Activated naive CD4-positive, alpha-beta T cell treated with anti-CD3 and anti-CD28 coated beads, Interleukin-2, amount 50 U/mL, for 24 hours (primary cell): ENCODE measurements around the gene CNOT10.

Experiments
- H3K27ac Mint-ChIP-seq: one replicate; pipeline ENCODE4 v1.8.0; 2021; ENCODE audit warnings: mild to moderate bottlenecking, mixed read lengths
- H3K27me3 Mint-ChIP-seq: one replicate; pipeline ENCODE4 v1.8.0; 2021; ENCODE audit warnings: mixed read lengths
- H3K36me3 Mint-ChIP-seq: one replicate; pipeline ENCODE4 v1.8.0; 2021; ENCODE audit warnings: mixed read lengths
- H3K4me1 Mint-ChIP-seq: one replicate; pipeline ENCODE4 v1.8.0; 2021; ENCODE audit warnings: mixed read lengths
- H3K4me3 Mint-ChIP-seq: one replicate; pipeline ENCODE4 v1.8.0; 2021; ENCODE audit warnings: mild to moderate bottlenecking, mixed read lengths
- H3K9me3 Mint-ChIP-seq: one replicate; pipeline ENCODE4 v1.8.0; 2021; ENCODE audit warnings: mixed read lengths

CNOT10 gene

DNA sequence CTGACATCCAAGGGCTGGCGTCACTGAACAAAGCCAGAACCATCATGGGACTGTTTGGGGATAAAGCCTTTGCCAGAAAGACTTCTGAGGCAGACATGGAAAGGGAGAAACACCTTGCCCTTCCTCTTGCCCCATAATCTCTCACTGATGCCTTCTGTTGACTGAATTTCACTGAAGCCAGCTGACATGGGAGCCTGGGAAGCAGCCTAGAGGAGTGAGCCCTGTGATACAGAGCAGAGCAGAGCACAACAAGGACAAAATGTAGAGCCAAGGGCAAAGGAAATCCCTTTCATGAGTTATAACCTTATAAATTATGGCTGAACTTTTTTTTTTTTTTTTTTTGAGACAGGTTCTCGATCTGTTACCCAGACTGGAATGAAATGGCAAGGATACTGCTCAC lies 9.8 kb upstream of the CNOT10 start:
- no peaks in the 10 kb centered on the region for H3K27me3 Mint-ChIP-seq
- no peaks in the 10 kb centered on the region for H3K36me3 Mint-ChIP-seq
- no peak overlapping the region for H3K27ac Mint-ChIP-seq
- no peaks in the 10 kb centered on the region for H3K4me1 Mint-ChIP-seq
- H3K9me3 Mint-ChIP-seq: no peaks in the 10 kb centered on the region
- no peak overlapping the region for H3K4me3 Mint-ChIP-seq

DNA sequence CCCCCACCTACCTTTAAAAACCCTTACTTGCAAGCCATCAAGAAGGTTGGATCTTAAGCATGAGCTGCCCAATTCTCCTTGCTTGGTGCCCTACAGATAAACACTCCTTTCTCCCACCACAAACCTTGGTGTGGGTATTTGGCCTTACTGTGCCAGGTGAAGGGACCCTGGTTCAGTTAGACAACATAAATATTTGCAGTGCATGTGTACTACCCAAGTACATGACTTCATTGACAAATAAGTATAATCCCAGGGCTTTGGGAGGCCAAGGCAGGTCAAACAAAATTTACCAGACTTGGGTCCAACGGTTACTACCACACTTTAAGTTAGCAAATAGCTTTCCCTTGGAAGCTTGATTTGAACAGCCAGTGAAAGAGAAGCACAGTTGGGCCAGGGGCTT lies 9.3 kb upstream of the CNOT10 start:
- Mint-ChIP-seq H3K4me1 (no peaks in the 10 kb centered on the region), H3K36me3 (no peaks in the 10 kb centered on the region), H3K27me3 (no peaks in the 10 kb centered on the region), H3K4me3 (no peak overlapping the region), H3K27ac (no peak overlapping the region), H3K9me3 (no peaks in the 10 kb centered on the region)

DNA sequence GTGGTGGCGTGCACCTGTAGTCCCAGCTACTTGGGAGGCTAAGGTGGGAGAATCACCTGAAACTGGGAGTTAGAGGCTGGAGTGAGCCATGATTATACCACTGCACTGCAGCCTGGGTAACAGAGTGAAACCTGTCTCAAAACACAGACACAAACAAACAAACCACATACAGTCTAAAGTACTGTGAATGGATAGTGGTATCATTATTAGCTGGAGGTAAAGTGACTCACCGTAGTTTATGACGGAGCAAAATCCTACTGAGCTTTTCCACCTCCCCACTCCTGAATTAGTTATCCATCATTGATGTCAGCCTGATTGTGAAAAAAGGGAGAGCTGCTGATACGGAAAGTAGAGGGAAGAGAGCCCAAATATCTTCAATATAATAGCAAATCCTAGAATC lies 3.2 kb upstream of the CNOT10 start:
- Mint-ChIP-seq H3K4me3 (no peak overlapping the region), H3K27me3 (no peaks in the 10 kb centered on the region), H3K27ac (no peak overlapping the region), H3K4me1 (peaks cover 16% of the 10 kb centered on the region), H3K36me3 (no peaks in the 10 kb centered on the region), H3K9me3 (no peaks in the 10 kb centered on the region)

DNA sequence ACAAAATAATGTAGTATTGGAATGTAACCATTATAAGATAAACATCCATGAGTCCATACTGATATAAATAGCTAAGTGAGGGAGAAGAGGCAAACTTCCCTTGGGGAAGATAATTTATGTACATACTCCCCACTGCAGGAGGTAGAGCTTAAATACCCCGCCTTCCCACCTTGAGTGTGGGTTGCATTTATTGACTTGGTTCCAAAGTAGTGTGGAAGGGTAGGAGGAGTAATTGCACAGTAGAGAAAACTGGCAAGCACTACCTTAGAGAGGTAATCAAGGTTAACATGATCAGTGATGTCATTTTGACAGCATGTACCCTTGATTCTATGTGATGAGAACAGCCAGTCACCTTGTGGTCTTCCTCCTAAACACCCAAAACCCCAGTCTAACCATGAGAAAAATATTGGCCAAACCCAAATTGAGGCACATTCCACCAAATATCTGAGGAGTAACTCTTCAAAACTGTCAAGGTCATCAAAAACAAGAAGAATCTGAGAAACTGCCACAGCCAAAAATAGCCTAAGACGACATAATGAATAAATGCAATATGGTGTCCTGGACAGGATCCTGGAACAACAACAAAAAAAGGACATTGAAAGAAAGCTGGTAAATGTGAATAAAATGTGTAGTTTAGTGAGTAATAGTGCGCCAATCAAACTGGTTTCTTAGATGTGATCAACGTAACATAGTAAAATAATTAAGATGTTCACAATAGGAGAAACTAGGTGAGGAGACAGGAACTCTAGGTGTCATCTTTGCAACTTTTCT lies 774 bp upstream of the CNOT10 start:
- Mint-ChIP-seq H3K9me3 (no peaks in the 10 kb centered on the region), H3K36me3 (peaks cover 5% of the 10 kb centered on the region), H3K27me3 (no peaks in the 10 kb centered on the region), H3K27ac (peak overlapping the region; percentile 88), H3K4me1 (peaks cover 29% of the 10 kb centered on the region), H3K4me3 (peak overlapping the region; percentile 94)

DNA sequence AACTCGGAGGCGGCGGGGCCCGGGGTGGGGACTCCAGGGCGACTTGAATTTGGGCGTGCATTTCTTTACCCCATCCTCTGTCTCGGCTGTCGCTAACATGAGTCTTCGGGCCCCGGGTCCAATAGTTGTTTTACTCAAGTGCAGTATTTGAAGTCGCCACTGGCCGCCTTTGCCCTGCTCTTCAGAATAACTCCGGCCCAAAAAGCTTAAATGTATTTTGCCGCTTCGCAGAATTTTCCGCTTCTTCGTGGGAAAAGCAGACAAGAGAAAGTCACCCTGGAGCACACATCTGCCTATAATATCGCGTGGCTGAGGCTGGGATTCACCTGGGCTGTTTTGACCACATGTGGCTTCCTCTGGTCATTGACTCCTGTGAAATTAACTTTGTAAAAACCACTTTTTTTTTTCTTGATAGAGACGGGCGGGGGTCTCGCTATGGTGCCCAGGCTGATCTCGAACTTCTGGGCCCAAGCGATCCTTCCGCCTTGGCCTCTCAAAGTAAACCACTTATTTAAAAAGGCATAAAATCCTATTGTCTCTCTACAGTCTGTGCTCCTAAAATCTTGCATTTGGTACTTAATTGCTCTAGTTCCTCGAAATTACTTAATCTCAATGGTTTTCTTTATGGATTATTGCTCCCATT lies 676 bp downstream of the CNOT10 start:
- H3K9me3 Mint-ChIP-seq: no peaks in the 10 kb centered on the region
- peak overlapping the region; percentile 90 for H3K27ac Mint-ChIP-seq
- peaks cover 36% of the 10 kb centered on the region for H3K4me1 Mint-ChIP-seq
- H3K4me3 Mint-ChIP-seq: peak overlapping the region; percentile 94
- H3K27me3 Mint-ChIP-seq: no peaks in the 10 kb centered on the region
- H3K36me3 Mint-ChIP-seq: peaks cover 11% of the 10 kb centered on the region

DNA sequence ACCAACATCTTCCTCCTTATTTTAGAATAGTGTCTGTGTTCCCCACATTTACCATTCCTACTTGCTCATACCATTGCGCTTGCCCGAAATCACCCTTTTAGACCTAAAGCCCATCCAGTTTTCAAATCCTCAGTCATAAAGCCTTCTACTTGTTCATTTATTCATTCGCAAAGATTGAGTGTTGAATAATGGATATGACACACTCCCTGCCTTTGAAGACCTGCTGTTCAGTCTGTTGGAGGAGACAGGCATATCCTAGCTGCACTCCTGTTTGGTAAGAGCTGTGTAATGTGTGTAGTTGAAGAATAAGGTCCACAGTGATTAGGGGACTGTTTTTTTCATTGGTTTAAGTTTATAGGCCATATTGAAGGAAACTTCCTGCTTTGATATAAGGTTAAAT lies 1.7 kb downstream of the CNOT10 start:
- Mint-ChIP-seq H3K27ac (no peak overlapping the region), H3K27me3 (no peaks in the 10 kb centered on the region), H3K4me1 (peaks cover 39% of the 10 kb centered on the region), H3K36me3 (peaks cover 11% of the 10 kb centered on the region), H3K9me3 (no peaks in the 10 kb centered on the region), H3K4me3 (peak overlapping the region; percentile 94)

DNA sequence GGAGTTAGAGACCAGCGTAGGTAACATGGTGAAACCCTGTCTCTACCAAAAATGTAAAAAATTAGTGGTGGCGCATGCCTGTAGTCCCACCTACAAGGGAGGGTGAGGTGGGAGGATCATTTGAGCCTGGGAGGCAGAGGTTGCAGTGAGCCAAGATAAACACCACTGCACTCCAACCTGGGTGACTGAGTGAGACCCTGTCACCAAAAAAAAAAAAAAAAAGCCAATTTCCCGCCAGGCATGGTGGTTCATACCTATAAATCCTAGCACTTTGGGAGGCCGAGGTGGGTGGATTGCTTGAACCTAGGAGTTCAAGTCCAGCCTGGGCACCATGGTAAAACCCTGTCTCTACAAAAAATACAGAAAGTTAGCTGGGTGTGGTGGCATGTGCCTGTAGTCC lies 6.9 kb downstream of the CNOT10 start:
- H3K36me3 Mint-ChIP-seq: peaks cover 16% of the 10 kb centered on the region

DNA sequence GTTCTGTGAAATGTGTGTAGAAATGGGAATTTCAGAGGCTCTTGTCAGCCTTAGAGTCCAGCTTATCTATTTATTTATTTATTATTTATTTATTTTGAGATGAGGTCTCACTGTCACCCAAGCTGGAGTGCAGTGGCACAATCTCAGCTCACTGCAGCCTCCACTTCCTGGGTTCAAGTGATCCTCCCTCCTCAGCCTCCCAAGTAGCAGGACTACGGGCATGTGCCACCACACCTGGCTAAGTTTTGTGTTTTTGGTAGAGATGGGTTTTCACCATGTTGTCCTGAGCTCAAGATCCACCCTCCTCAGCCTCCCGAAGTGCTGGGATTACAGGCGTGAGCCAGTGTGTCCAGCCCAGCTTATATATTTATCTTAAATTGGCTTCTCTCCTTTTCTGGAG lies 11.5 kb downstream of the CNOT10 start:
- Mint-ChIP-seq H3K4me1 (peaks cover 25% of the 10 kb centered on the region), H3K27me3 (no peaks in the 10 kb centered on the region), H3K9me3 (no peaks in the 10 kb centered on the region), H3K27ac (no peak overlapping the region), H3K36me3 (peaks cover 11% of the 10 kb centered on the region), H3K4me3 (no peak overlapping the region)

More for the DNA sequence above, 6.9 kb downstream of the CNOT10 start:
- H3K27me3 Mint-ChIP-seq: no peaks in the 10 kb centered on the region
- no peak overlapping the region for H3K4me3 Mint-ChIP-seq
- peaks cover 35% of the 10 kb centered on the region for H3K4me1 Mint-ChIP-seq
- no peaks in the 10 kb centered on the region for H3K9me3 Mint-ChIP-seq
- H3K27ac Mint-ChIP-seq: no peak overlapping the region

DNA sequence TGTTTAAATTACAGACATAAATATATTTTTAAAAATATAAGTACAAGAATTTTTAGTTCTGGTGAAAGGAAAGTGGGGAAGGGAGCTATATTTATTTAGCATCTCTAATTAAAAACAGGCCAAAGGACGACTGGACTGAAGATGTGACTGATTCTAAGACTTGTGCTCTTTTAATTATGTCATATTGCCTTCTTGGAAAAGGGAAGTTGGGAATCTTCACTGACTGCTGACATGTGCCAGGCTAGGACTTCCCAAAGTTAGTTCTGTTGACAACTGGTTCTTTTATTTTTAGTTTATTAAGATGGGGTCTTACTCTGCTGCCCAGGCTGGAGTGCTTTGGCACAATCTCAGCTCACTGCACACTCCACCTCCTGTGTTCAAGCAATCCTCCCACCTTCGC lies 13.5 kb downstream of the CNOT10 start:
- H3K27me3 Mint-ChIP-seq: no peaks in the 10 kb centered on the region
- peaks cover 26% of the 10 kb centered on the region for H3K4me1 Mint-ChIP-seq
- H3K4me3 Mint-ChIP-seq: no peak overlapping the region
- no peaks in the 10 kb centered on the region for H3K9me3 Mint-ChIP-seq
- H3K27ac Mint-ChIP-seq: no peak overlapping the region
- peaks cover 14% of the 10 kb centered on the region for H3K36me3 Mint-ChIP-seq

DNA sequence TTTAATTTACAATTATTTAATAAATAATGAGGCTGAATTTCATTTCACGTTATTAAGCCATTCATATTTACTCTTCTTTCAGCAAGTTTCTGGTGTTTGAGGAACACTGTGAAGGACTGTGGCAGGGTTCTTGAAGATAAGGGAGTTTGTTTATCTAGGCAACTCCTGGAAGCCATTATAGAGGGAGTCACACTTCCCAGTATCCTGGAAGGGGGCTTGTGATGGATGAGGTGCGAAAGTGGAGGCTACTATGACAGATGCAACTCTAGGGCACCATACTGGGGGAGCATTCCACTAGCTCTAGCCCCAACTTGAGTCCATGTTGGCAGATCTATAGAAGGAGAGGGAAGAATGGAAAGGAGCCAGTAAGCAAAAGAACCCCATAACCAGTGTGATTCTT lies 14.4 kb downstream of the CNOT10 start:
- Mint-ChIP-seq H3K27me3 (no peaks in the 10 kb centered on the region), H3K4me3 (no peak overlapping the region), H3K36me3 (peaks cover 12% of the 10 kb centered on the region), H3K27ac (no peak overlapping the region), H3K9me3 (no peaks in the 10 kb centered on the region), H3K4me1 (peaks cover 29% of the 10 kb centered on the region)

DNA sequence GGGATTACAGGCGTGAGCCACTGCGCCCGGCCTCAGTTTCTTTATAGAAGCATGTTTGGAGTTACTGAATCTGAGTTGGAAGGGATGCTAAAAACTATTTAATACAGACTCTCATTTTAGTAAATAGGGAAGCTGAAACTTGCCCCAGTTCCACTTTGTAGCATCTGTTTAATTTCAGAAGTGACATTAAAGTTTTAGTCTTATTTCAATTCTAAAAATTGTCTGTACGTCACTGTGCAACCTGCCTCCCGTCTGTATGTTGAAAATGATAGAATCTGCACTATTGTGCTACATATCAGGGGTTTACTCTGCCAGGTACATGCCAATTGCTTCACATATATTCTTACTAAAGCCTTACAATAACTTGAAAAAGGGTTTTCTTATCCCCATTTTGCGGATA lies 15.3 kb downstream of the CNOT10 start:
- Mint-ChIP-seq H3K4me1 (peaks cover 32% of the 10 kb centered on the region), H3K36me3 (peaks cover 8% of the 10 kb centered on the region), H3K27ac (no peak overlapping the region), H3K9me3 (no peaks in the 10 kb centered on the region), H3K4me3 (no peak overlapping the region), H3K27me3 (no peaks in the 10 kb centered on the region)

DNA sequence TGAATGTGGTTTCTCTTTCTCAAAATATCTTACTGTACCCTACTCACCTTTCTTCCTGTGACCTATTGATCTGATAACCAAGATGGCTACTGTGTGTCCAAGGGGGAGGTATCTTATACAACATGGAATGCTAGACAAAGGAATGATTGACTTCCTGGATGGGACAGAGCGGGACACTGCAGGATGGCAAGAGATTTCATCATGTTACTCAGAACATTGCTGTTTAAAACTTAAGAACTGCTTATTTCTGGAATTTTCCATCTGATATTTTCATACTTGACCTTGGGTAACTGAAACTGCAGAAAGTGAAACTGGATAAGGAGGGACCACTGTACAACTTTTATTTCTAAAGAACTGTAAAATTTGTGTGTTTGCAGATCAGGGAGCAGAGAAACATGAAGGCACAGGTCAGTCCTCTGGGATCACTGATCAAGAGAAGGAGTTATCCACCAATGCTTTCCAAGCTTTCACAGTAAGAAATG lies 18.5 kb downstream of the CNOT10 start:
- Mint-ChIP-seq H3K9me3 (no peaks in the 10 kb centered on the region), H3K4me3 (no peak overlapping the region), H3K27me3 (no peaks in the 10 kb centered on the region), H3K4me1 (peaks cover 44% of the 10 kb centered on the region), H3K27ac (peak overlapping the region; percentile 69), H3K36me3 (peaks cover 10% of the 10 kb centered on the region)

DNA sequence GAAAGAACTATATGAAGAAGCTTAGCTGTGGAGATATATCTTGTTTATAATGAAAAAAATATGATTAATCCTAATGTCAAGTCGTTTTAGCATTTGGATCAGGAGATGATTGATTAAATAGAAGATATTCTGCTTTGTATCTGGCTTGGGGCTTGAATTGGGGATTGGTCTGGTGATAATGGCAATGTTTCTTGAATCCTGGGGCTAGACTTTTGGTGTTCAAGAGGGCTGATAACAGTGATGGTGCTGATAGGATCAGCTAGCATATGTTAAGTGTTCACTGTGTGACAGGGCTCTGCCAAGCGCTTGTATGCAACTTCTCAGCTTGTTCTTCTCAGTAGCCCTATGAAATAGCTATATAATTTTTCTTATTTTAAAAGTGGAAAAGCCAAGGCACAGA lies 20.2 kb downstream of the CNOT10 start:
- Mint-ChIP-seq H3K36me3 (peaks cover 16% of the 10 kb centered on the region), H3K27me3 (no peaks in the 10 kb centered on the region), H3K9me3 (no peaks in the 10 kb centered on the region), H3K4me1 (peaks cover 45% of the 10 kb centered on the region), H3K4me3 (no peak overlapping the region), H3K27ac (no peak overlapping the region)

DNA sequence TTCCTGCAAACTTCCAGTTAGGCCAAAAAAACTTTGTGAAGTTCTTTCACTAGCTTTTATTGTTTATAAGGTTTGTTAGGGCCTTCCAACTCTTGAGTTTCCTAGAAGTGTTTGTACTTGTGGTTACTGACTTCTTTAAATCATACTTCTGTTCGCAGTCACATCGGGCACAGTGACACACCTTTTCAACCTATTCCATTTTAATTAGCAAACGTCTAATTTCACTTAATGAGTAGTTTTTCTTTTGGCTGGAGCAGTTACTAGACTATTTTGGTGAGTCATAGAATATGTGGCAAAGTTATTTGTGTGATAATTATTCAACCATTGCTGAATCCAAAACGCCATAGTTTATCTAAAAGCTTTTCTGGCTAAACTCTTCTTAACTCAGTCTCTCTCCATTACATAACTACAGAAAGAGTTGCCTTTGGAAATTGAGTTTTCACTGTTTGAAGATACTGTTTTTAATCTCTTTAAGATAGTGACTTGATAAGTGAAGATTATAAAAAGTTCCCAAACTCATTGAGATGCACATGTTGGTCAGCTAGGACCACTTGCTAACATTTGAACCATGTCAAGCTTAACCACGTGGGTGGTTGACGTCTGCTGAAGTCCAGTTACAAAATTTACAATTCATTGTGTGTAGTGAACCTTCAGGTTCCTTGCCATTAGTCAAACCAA lies 21.5 kb downstream of the CNOT10 start:
- Mint-ChIP-seq H3K27ac (peak overlapping the region; percentile 27), H3K4me1 (peaks cover 42% of the 10 kb centered on the region), H3K27me3 (no peaks in the 10 kb centered on the region), H3K9me3 (no peaks in the 10 kb centered on the region), H3K4me3 (no peak overlapping the region), H3K36me3 (peaks cover 17% of the 10 kb centered on the region)

DNA sequence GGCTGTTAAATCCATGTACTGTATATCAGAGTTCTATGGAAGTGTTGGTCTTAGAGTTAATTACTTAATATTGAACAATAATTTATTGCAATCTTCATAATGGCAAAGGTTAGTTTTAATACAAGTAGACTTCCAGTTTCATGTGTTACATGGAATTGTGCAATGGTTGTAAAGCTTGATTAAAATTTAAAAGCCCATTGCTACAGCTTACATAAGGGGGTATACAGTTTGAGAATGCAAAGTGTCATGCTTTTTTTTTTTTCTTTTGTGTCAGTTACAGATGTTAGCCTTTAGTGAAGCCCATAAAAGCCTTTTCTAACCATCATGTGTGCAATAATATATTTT lies 22.0 kb downstream of the CNOT10 start:
- no peaks in the 10 kb centered on the region for H3K27me3 Mint-ChIP-seq
- no peaks in the 10 kb centered on the region for H3K9me3 Mint-ChIP-seq
- H3K4me1 Mint-ChIP-seq: peaks cover 40% of the 10 kb centered on the region
- peaks cover 19% of the 10 kb centered on the region for H3K36me3 Mint-ChIP-seq
- no peak overlapping the region for H3K4me3 Mint-ChIP-seq
- H3K27ac Mint-ChIP-seq: no peak overlapping the region

DNA sequence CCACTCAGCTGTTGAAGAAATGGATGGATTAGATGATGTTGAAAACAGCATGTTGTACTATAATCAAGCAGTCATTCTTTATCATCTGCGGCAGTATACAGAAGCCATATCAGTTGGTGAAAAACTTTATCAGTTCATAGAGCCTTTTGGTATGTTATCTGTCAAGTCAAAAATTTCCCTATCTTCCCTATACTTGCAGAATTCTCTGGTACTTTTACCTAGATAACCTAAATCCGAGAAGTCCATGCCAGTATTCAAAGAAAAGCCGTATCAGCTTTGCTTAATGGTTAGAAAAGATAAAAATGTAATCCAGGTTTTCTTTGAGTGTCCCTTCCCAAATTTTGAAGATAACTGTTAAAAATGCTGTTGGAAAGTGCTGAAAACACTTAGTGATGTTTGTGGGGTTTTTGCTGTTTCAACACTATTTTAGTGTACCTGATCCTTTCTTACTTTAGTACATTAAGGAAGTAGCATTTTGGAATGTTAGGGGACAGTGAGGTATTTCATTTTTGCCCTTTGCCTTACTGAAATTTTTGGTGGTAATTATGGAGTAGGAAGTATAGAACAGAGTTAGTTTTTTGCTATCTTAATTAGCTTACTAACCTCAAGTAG lies 23.8 kb downstream of the CNOT10 start:
- Mint-ChIP-seq H3K9me3 (no peaks in the 10 kb centered on the region), H3K4me3 (no peak overlapping the region), H3K27ac (no peak overlapping the region)

More for the DNA sequence above, 23.8 kb downstream of the CNOT10 start:
- H3K27me3 Mint-ChIP-seq: no peaks in the 10 kb centered on the region
- H3K4me1 Mint-ChIP-seq: peaks cover 32% of the 10 kb centered on the region
- peaks cover 18% of the 10 kb centered on the region for H3K36me3 Mint-ChIP-seq
